ENCODE results near the gene CLDN5.

CLDN5 gene

DNA sequence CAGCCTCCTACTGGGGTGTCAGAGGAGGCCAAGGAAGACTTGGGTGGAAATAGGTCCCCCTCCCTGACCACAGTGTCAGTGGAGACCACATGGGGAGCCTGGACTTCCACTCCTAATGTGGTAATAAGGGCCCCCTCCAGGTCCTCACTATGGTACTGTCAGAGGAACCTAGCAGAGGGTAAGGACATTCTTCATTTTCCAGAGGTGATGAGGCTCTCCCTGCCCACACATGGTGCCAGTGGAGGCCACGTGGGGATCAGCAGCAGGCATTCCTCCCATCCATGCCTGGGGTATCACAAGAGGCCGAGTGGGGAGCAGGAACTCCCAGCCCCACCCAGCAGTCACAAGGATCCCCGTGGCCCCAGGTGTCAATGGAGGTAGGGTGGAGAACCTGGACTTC is 6.5 kb upstream of the CLDN5 start:
- ChIA-PET CTCF (no interaction called here), POLR2A (no interaction called here)
- no peak overlapping the region for H3K4me3 ChIP-seq (ENCODE audit: low read depth, low read length)
- no peak for DNase-seq (ENCODE audit: low read depth, low spot score)
- TF ChIP-seq, protein P1, sequence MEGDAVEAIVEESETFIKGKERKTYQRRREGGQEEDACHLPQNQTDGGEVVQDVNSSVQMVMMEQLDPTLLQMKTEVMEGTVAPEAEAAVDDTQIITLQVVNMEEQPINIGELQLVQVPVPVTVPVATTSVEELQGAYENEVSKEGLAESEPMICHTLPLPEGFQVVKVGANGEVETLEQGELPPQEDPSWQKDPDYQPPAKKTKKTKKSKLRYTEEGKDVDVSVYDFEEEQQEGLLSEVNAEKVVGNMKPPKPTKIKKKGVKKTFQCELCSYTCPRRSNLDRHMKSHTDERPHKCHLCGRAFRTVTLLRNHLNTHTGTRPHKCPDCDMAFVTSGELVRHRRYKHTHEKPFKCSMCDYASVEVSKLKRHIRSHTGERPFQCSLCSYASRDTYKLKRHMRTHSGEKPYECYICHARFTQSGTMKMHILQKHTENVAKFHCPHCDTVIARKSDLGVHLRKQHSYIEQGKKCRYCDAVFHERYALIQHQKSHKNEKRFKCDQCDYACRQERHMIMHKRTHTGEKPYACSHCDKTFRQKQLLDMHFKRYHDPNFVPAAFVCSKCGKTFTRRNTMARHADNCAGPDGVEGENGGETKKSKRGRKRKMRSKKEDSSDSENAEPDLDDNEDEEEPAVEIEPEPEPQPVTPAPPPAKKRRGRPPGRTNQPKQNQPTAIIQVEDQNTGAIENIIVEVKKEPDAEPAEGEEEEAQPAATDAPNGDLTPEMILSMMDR (IDR thresholded peaks at IDR 0.05; ENCODE audit: insufficient read depth, low read length, missing control alignments): no peak

DNA sequence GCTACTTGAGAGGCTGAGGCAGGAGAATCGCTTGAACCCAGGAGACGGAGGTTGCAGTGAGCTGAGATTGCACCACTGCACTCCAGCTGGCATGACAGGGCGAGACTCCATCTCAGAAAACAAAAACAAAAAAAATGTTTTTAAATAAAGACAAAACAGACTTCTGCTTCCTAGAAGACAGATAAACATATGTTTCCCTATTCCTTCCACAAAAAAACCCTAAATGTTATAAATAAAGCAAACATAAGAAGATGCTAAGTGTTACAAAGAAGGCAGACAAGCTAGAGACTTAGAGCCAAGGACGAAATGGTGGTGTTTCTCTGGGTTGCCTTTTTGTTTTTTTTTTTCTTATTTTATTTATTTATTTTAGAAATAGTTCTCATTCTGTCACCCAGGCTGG is 5.6 kb upstream of the CLDN5 start:
- H3K4me3 ChIP-seq (ENCODE audit: low read depth, low read length): no peak overlapping the region
- CTCF ChIA-PET: interaction anchor here (1.2 kb wide), 1 partner anchor 100 kb away, joined by 3 read pairs; no protein-coding TSS in a partner anchor
- POLR2A ChIA-PET: no interaction called here
- TF ChIP-seq, protein P1 (IDR thresholded peaks at IDR 0.05; ENCODE audit: insufficient read depth, low read length, missing control alignments): no peak
- no peak for DNase-seq (ENCODE audit: low read depth, low spot score)

DNA sequence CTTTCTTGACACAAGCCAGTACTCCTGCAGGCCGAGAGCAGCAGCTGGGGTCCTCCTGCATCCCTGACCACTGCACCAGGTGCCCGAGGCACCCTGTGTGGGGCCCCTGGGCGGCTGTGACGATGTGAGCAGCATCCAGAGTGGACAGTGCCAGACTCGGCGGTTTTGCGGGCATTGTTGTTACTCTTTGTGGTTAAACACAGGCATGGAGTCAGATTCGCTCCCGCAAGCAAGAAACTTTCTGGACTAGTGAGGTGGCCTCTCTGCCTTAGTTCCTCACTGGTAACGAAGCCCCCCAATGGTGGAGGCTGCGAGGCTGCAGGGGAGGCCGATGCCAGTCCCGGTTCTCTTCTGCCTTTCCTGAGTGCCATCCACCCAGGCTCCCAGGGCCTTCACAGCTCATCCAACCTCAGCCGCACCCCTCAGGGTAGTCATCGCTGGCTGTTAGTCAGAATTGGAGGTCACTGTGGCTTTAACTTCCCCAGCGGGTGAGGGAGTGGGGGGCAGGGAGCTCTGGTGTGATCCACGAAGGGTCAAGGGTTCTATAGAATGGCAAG is 3.7 kb upstream of the CLDN5 start:
- ChIA-PET CTCF (no interaction called here), POLR2A (no interaction called here)
- DNase-seq (ENCODE audit: low read depth, low spot score): no peak
- TF ChIP-seq, protein P1 (IDR thresholded peaks at IDR 0.05; ENCODE audit: insufficient read depth, low read length, missing control alignments): no peak
- H3K4me3 ChIP-seq (ENCODE audit: low read depth, low read length): no peak overlapping the region

DNA sequence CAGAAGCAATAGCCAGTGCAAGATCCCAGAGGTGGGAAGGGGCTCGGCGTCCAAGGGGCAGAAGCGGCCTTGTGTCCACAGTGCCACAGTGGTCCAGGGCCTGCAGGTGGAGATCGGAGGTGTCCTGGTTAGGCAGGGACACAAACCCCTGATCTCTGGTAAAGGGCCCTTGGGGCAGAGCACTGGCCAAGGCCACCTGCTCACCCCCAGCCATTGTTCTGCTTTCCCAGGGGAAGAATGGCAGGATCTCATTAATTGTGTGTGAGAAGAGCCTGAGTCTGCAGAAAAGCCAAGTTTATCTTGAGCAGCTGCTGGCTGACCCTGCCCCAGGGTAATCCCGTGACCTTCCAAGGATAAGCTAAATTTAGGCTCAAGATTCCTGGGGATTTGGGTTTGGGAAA is 3.1 kb upstream of the CLDN5 start:
- ChIA-PET CTCF (no interaction called here), POLR2A (no interaction called here)
- TF ChIP-seq, protein P1 (IDR thresholded peaks at IDR 0.05; ENCODE audit: insufficient read depth, low read length, missing control alignments): no peak
- H3K4me3 ChIP-seq (ENCODE audit: low read depth, low read length): no peak overlapping the region
- no peak for DNase-seq (ENCODE audit: low read depth, low spot score)

DNA sequence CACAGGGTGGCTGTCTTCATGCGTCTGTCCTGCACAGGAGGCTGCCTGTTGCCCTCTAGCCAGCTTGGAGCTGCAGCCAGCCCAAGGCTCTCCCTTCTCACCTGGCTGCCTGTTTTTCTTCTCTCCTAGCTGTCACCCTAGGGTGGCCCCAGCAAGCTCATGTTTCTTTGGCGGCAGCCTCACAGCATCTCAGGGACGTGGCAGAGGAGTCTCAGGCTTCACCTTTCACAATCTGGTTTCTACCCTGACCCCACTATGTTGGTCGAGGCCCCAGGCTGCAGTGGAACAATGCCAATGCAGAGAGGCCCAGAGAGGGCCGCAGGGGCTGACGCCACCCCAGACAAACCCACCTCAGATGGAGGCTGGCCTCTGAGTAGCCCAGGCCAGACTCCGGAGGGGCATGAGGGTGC is 2.5 kb upstream of the CLDN5 start:
- DNase-seq (ENCODE audit: low read depth, low spot score): no peak
- TF ChIP-seq, protein P1 (IDR thresholded peaks at IDR 0.05; ENCODE audit: insufficient read depth, low read length, missing control alignments): no peak
- no peak overlapping the region for H3K4me3 ChIP-seq (ENCODE audit: low read depth, low read length)
- ChIA-PET POLR2A (no interaction called here), CTCF (interaction anchor here (0.8 kb wide), 1 partner anchor 103 kb away, joined by 5 read pairs; no protein-coding TSS in a partner anchor)

DNA sequence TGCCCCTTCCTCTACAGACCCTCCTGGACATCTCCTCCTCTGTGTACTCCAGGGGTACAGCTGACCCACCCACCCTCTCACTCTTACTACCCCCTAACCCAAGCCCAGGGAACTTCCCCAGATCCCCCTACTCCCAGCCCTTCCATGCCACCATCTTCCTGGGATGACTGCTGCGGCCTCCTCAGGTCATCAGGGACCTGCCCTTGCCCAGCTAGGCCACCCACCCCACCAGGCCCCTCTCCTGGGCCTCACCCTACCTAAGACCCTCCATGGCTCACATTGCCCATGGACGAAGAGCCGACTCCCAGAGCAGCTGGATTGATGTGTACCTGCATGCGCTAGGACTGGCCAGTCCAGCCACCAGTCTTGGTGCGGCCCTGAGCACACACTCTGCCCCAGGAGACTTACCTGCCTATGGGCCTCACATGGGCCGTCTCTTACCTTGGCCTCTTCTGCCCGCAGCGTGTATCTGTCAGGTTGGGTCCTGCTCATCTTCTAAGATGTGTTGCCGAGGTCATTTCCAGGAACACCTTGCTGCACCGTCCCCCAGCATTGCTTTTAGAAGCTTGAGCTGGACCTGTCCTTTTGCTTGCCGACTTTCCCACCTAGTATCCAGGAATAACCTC is 2.0 kb upstream of the CLDN5 start:
- POLR2A ChIA-PET: no interaction called here
- CTCF ChIA-PET: interaction anchor here (0.8 kb wide), 1 partner anchor 103 kb away, joined by 5 read pairs; no protein-coding TSS in a partner anchor
- DNase-seq (ENCODE audit: low read depth, low spot score): no peak
- TF ChIP-seq, protein P1 (IDR thresholded peaks at IDR 0.05; ENCODE audit: insufficient read depth, low read length, missing control alignments): no peak
- H3K4me3 ChIP-seq (ENCODE audit: low read depth, low read length): no peak overlapping the region

Data from AG04449 (cell line).